CD4-positive, alpha-beta T cell (primary cell): ENCODE results near the gene TNFRSF9. TPM values are rescaled to one million over a fixed set of nuclear protein-coding genes. Genes with fewer than 3 reads are reported as not detected.
A peak's percentile ranks its signal among the peaks of the same experiment; 100 is the strongest.
"Not testable (repeated sequence)": the region's sequence is repeated elsewhere in the genome, so short reads cannot be mapped to it uniquely, and the experiment has no call there.

Source experiments
- ATAC-seq: fragments of 200-7000 bp; cut with Tn5 transposase; one replicate; pipeline ENCODE4 v1.10.0; 2022; ENCODE audit warnings: mild to moderate bottlenecking; ENCODE audit not compliant: poor library complexity
- CTCF ChIA-PET: fragments of 350-600 bp; sonication (Branson Sonifier 250); formaldehyde crosslinking; loops from one replicate; lab custom pipeline; 2021; ENCODE audit warnings: antibody characterized with exemption, inconsistent platforms; lab: Charles Lee
- POLR2A ChIA-PET: fragments of 350-600 bp; sonication (Branson Sonifier 250); formaldehyde crosslinking; loops from one replicate; lab custom pipeline; 2021; ENCODE audit warnings: antibody characterized with exemption, inconsistent platforms; lab: Charles Lee
- DNase-seq, 14 experiments: peaks; one replicate each; pipeline ENCODE4 v3.0.0-alpha.2; 2013 to 2020; ENCODE audit warnings: mixed read lengths in 2 of 14
- H3K27ac ChIP-seq, 2 donors: one replicate each; pipeline versions ENCODE4 v1.5.1 to v1.7.0; 2013; ENCODE audit warnings: low read length in 2 of 2, low read depth in 1 of 2, mild to moderate bottlenecking in 1 of 2
- H3K27me3 ChIP-seq, 2 experiments: 1 replicate in 1 of 2; 2 replicates in 1 of 2; pipeline versions ENCODE4 v1.6.1 to v1.7.0; 2013; ENCODE audit warnings: low read length in 2 of 2, control low read depth in 1 of 2, mild to moderate bottlenecking in 1 of 2, moderate library complexity in 1 of 2; ENCODE audit not compliant: insufficient read depth in 2 of 2, control insufficient read depth in 1 of 2
- H3K36me3 ChIP-seq: one replicate; pipeline ENCODE4 v1.6.1; 2013; ENCODE audit warnings: low read length, control low read depth; ENCODE audit not compliant: insufficient read depth
- H3K4me1 ChIP-seq: one replicate; pipeline ENCODE4 v1.6.1; 2013; ENCODE audit warnings: low read length, control low read depth; ENCODE audit not compliant: insufficient read depth
- H3K4me3 ChIP-seq: one replicate; pipeline ENCODE4 v1.5.1; 2013; ENCODE audit warnings: mild to moderate bottlenecking, low read length, moderate library complexity
- H3K9me3 ChIP-seq, 2 experiments: 1 replicate in 1 of 2; 2 replicates in 1 of 2; pipeline versions ENCODE4 v1.6.1 to v1.7.0; 2013; ENCODE audit warnings: low read length in 2 of 2, mild to moderate bottlenecking in 2 of 2, control low read depth in 1 of 2, moderate library complexity in 1 of 2; ENCODE audit not compliant: control insufficient read depth in 1 of 2, insufficient read depth in 1 of 2
- H3K27ac Mint-ChIP-seq: one replicate; pipeline ENCODE4 v1.8.0; 2020; ENCODE audit warnings: mixed read lengths
- H3K27me3 Mint-ChIP-seq: one replicate; pipeline ENCODE4 v1.8.0; 2021; ENCODE audit warnings: mixed read lengths
- H3K36me3 Mint-ChIP-seq: one replicate; pipeline ENCODE4 v1.8.0; 2021; ENCODE audit warnings: low read depth, mixed read lengths
- H3K4me1 Mint-ChIP-seq: one replicate; pipeline ENCODE4 v1.8.0; 2021; ENCODE audit warnings: low read depth, mixed read lengths
- H3K4me3 Mint-ChIP-seq: one replicate; pipeline ENCODE4 v1.8.0; 2020; ENCODE audit warnings: mild to moderate bottlenecking, mixed read lengths
- H3K9me3 Mint-ChIP-seq: one replicate; pipeline ENCODE4 v1.8.0; 2020; ENCODE audit warnings: mixed read lengths
- CTCF ChIP-seq: fragments of 200-600 bp; IDR thresholded peaks from one replicate; pipeline ENCODE4 v1.8.0; 2022; ENCODE audit warnings: antibody characterized with exemption, mild to moderate bottlenecking
- intact Hi-C, 2 experiments: fragments of 100-400 bp; cut with DNase I in 1 of 2; cut with micrococcal nuclease in 1 of 2; formaldehyde crosslinking; loops; one replicate each; pipeline versions ENCODE4 v1.15.1 to v1.9.0; 2023 to 2025; cut with DNase I, micrococcal nuclease
- total RNA-seq, 174 experiments: library from RNA in 2 of 174; stranded (reverse) in 2 of 174; gene quantifications; one replicate each; pipeline ENCODE4 v1.2.3 and lab custom pipeline; 2021 to 2026

Gene TNFRSF9
- total RNA-seq, 2 experiments from 2014 or later, result 0.52 to 0.84 TPM

DNA sequence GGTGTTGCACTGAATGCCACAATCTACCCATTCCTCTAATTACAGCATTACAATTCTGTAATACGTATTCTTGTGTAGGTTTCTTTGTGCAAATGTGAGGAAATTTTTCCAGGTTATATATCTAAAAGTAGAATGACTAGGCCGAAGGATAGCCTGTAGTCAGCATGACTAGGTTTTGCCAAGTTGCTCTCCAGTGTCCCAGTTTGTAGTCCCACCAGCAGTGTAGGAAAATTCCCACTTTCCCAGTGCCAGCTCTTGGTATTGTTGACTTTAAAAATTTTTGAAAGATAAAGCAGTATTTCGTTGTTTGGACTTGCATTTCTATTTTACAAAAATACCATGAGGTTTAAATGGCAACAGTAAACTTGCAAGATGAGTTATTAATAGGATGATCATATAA is 23.8 kb upstream of the TNFRSF9 start:
- Mint-ChIP-seq H3K9me3 (no peaks in the 10 kb centered on the region), H3K36me3 (peaks cover 75% of the 10 kb centered on the region), H3K27me3 (no peaks in the 10 kb centered on the region), H3K4me1 (peaks cover 80% of the 10 kb centered on the region), H3K27ac (peak overlapping the region; percentile 98), H3K4me3 (peak overlapping the region; percentile 63)
- DNase-seq (no peak), ATAC-seq (no peak)
- POLR2A ChIA-PET, result no interaction called here
- H3K27me3 ChIP-seq, result no peaks in the 10 kb centered on the region
- no peak overlapping the region for H3K4me3 ChIP-seq
- H3K27ac ChIP-seq, result no peak overlapping the region
- CTCF ChIA-PET, result interaction anchor here (1.3 kb wide), 1 partner anchor 10 kb away, joined by 5 read pairs; no protein-coding TSS in a partner anchor
- peaks cover 49% of the 10 kb centered on the region for H3K4me1 ChIP-seq
- peaks cover 50% of the 10 kb centered on the region for H3K36me3 ChIP-seq
- intact Hi-C loops, result loop anchor here (5.0 to 10.0 kb wide), 3 partner anchors 188 to 1182 kb away; partner anchors contain the start of gene ENO1 (in 1 of the 2)
- no peaks in the 10 kb centered on the region for H3K9me3 ChIP-seq
- no peak for TF ChIP-seq CTCF

- POLR2A ChIA-PET, H3K27ac ChIP-seq, H3K27me3 Mint-ChIP-seq, CTCF ChIA-PET, DNase-seq, H3K4me3 ChIP-seq, H3K27me3 ChIP-seq, H3K9me3 Mint-ChIP-seq, H3K9me3 ChIP-seq, ATAC-seq: not testable (repeated sequence)
- H3K27ac Mint-ChIP-seq, result peak overlapping the region; percentile 98
- Histone ChIP-seq H3K4me1 (peaks cover 49% of the 10 kb centered on the region), H3K36me3 (peaks cover 43% of the 10 kb centered on the region)
- intact Hi-C loops, result loop anchor here (5.0 to 10.0 kb wide), 3 partner anchors 188 to 1182 kb away; partner anchors contain the start of gene ENO1 (in 1 of the 2)
- H3K4me3 Mint-ChIP-seq, result peak overlapping the region; percentile 67
- peaks cover 83% of the 10 kb centered on the region for H3K4me1 Mint-ChIP-seq
- peaks cover 69% of the 10 kb centered on the region for H3K36me3 Mint-ChIP-seq
These were observed 23.2 kb upstream of the TNFRSF9 start for GRCh38 chr1:7963841-7964240.

DNA sequence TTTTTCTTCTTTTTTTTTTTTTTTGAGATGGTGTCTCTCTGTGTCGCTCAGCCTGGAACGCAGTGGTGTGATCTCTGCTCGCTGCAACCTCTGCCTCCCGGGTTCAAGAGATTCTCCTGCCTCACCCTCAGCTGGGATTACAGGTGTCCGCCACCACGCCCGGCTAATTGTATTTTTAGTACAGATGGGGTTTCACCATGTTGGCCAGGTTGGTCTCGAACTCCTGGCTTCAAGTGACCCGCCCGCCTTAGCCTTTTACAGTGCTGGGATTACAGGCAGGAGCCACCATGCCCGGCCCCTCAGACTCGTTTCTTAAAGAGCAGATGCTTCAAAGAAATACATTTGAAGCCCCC is 22.7 kb upstream of the TNFRSF9 start:
- H3K27me3 ChIP-seq, H3K4me3 ChIP-seq, POLR2A ChIA-PET, H3K9me3 ChIP-seq, H3K27me3 Mint-ChIP-seq, DNase-seq, H3K27ac ChIP-seq, H3K9me3 Mint-ChIP-seq, ATAC-seq: not testable (repeated sequence)
- Histone ChIP-seq H3K36me3 (peaks cover 41% of the 10 kb centered on the region), H3K4me1 (peaks cover 49% of the 10 kb centered on the region)
- Mint-ChIP-seq H3K27ac (peak overlapping the region; percentile 98), H3K4me1 (peaks cover 81% of the 10 kb centered on the region), H3K4me3 (peak overlapping the region; percentile 95), H3K36me3 (peaks cover 66% of the 10 kb centered on the region)
- CTCF ChIA-PET, result interaction anchor here (1.7 kb wide), 1 partner anchor 12 kb away, joined by 5 read pairs; no protein-coding TSS in a partner anchor
- intact Hi-C loops, result loop anchor here (5.0 to 10.0 kb wide), 3 partner anchors 189 to 1181 kb away; partner anchors contain the start of gene ENO1 (in 1 of the 2)

GRCh38 chr1:7962636-7963377 is 22.2 kb upstream of the TNFRSF9 start:
- H3K9me3 Mint-ChIP-seq, result no peaks in the 10 kb centered on the region
- no peaks in the 10 kb centered on the region for H3K9me3 ChIP-seq
- H3K36me3 Mint-ChIP-seq, result peaks cover 66% of the 10 kb centered on the region
- H3K27me3 ChIP-seq, result no peaks in the 10 kb centered on the region
- peak overlapping the region in 1 of 2 donors; percentile 94 for H3K27ac ChIP-seq
- peaks cover 39% of the 10 kb centered on the region for H3K36me3 ChIP-seq
- H3K4me3 Mint-ChIP-seq, result peak overlapping the region; percentile 95
- H3K27me3 Mint-ChIP-seq, result no peaks in the 10 kb centered on the region
- ChIA-PET CTCF (interaction anchor here (0.7 to 1.7 kb wide), 2 partner anchors 12 to 1307 kb away, joined by 3 to 5 read pairs; no protein-coding TSS in a partner anchor), POLR2A (interaction anchor here (2.4 kb wide), 2 partner anchors 14 to 32 kb away, joined by 7 to 13 read pairs; no protein-coding TSS in a partner anchor)
- H3K4me3 ChIP-seq, result peak overlapping the region; percentile 84
- peaks cover 49% of the 10 kb centered on the region for H3K4me1 ChIP-seq
- TF ChIP-seq CTCF, result no peak
- H3K27ac Mint-ChIP-seq, result peak overlapping the region; percentile 98
- peaks cover 81% of the 10 kb centered on the region for H3K4me1 Mint-ChIP-seq
- DNase-seq, result no peak
- no peak for ATAC-seq
- intact Hi-C loops, result loop anchor here (5.0 to 10.0 kb wide), 3 partner anchors 189 to 1181 kb away; partner anchors contain the start of gene ENO1 (in 1 of the 2)
